ENCODE results near the gene SLC7A8.

Gene SLC7A8

DNA sequence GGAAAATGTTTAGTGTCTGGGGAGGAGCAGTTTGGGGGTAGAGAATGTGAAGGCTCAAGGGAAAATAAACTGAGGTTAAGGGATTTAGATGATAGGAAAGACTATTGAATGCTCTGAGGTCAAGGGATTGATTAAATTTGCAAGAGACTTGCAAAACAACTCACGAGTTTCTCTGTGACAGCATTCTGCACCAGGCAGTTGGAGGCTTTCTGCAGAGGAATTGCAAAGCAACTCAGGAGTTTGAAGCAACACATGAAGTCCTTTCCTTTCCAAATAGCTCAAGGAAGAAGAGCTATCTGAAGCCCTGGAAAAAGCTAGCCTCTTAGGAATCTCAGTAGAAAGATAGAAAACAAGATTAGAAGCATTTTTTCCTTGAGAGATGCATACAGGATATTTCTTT lies 23.9 kb downstream of the SLC7A8 start:
- peaks cover 39% of the 10 kb centered on the region for H3K4me1 ChIP-seq (ENCODE audit: control insufficient read depth, insufficient read depth, low read length, poor library complexity, severe bottlenecking)
- H3K36me3 ChIP-seq (ENCODE audit: control insufficient read depth, insufficient read depth, low read length) = no peaks in the 10 kb centered on the region
- H3K27ac ChIP-seq (ENCODE audit: low read depth, low read length, severe bottlenecking) = no peak overlapping the region
- no peak overlapping the region for H3K4me3 ChIP-seq (ENCODE audit: extremely low read depth, insufficient read depth, low read length, poor library complexity, severe bottlenecking)
- 53 to 70% methylated on average over 1 of the region's 1 CpG for WGBS, 2 experiments (ENCODE audit: insufficient coverage in 2 of 2)
- H3K9me3 ChIP-seq (ENCODE audit: control insufficient read depth, low read length) = no peaks in the 10 kb centered on the region

DNA sequence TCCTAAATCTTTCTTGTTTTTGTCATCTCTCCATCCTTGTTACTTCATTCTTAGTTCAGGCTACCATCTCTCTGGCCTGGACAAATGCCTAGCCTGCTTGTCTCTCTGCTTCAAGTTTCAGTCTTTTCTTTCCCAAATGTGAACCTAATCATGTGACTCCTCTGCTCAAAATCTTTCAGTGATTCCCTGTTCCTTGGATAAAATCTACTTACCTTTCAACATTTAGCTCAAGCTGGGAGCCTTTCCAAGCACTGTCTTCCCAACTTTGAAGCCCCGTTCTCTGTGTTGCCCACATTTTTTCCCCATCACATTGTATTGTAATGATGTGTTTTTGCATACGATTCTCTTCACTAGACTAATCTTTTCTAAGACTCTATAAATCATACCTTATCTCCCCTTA lies 24.7 kb downstream of the SLC7A8 start:
- WGBS, 2 experiments (ENCODE audit: insufficient coverage in 2 of 2) = no CpG with 5 or more reads among the region's 2 CpGs

DNA sequence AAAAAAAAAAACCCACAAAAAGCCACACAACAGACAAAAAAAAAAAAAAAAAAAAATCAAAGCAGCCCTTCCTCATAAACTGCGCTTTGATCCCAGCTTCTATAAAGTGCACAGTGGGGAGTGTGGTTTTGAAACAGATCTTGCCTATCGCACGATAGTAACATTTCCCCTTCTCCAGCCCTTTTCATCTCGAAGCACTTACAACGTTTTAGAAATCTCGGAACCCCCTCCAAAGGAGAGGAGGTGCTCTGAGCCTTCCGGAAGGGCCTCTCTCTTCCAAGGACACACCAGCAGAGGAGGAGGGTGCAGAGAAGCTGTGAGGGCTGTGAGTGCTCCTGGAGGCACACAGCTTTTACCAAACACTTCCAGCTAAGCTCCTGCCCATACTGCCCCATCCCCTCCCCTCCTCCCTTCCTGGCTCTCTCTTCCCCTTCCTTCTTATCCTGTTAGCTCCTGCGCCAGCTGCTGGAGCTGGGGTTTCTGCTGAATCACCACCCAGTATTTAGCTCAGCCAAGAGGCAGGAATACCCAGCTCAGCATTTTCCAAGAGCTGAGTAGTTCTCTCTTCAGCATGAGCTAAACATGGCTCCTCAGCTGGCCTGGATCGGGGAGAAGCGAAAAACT lies 28.4 kb downstream of the SLC7A8 start:
- 71 to 76% methylated on average over 3 to 6 of the region's 10 CpGs for WGBS, 2 experiments (ENCODE audit: insufficient coverage in 2 of 2)
- peaks cover 32% of the 10 kb centered on the region for H3K4me1 ChIP-seq (ENCODE audit: control insufficient read depth, insufficient read depth, low read length, poor library complexity, severe bottlenecking)
- peak overlapping the region; percentile 80 for H3K27ac ChIP-seq (ENCODE audit: low read depth, low read length, severe bottlenecking)
- H3K36me3 ChIP-seq (ENCODE audit: control insufficient read depth, insufficient read depth, low read length) = no peaks in the 10 kb centered on the region
- H3K4me3 ChIP-seq (ENCODE audit: extremely low read depth, insufficient read depth, low read length, poor library complexity, severe bottlenecking) = no peak overlapping the region
- H3K9me3 ChIP-seq (ENCODE audit: control insufficient read depth, low read length) = no peaks in the 10 kb centered on the region

More for the DNA sequence above, 24.7 kb downstream of the SLC7A8 start:
- Histone ChIP-seq H3K4me1 (ENCODE audit: control insufficient read depth, insufficient read depth, low read length, poor library complexity, severe bottlenecking) (peaks cover 46% of the 10 kb centered on the region), H3K27ac (ENCODE audit: low read depth, low read length, severe bottlenecking) (no peak overlapping the region), H3K36me3 (ENCODE audit: control insufficient read depth, insufficient read depth, low read length) (no peaks in the 10 kb centered on the region), H3K9me3 (ENCODE audit: control insufficient read depth, low read length) (no peaks in the 10 kb centered on the region), H3K4me3 (ENCODE audit: extremely low read depth, insufficient read depth, low read length, poor library complexity, severe bottlenecking) (no peak overlapping the region)

DNA sequence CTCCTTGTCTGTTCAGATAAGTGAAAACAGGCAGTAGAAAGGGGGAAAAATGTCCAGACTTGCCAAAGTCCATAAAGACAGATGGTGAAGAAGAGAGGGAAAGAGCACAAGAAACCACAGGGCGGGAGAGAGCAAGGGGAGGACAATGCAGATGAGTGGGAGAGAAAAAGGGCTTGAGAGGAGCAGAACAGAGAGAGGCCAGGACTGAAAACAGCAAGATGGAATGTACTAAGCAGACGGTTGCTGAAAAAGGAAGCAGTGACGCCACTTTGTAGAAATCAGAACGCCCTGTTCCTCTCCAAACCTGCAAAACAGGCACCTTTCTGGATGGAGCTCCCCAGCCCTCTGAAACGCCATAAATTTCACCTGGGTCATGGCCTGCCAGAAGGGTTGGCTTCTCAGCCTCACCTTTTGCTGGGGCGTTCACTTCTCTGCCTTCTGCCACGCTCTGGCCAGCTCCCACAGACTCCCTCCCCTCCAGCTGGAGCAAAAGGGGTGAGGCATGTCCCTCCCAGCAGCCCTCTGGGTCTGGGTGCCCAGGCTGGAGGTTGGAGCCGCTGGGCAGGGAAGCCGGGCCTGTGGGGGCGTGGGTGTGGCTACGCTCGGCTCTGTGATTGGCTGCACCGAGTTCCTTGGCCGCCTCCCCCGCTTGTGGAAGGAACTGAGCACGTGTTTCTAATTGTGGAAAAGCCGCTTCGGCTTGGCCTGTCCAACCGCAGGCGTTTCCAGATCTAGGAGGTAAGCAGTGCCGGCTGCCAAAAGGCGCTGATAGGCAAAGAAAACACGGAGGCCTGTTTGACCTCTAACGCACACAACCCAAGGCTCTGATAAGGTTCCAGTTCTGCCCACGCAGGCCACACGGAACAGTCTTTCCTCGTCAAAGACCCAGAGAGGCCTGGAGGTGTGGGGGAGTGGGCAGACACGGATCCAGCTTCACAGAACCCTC lies 29.3 kb downstream of the SLC7A8 start:
- H3K27ac ChIP-seq (ENCODE audit: low read depth, low read length, severe bottlenecking) = peak overlapping the region; percentile 80
- 84 to 86% methylated on average over 23 to 26 of the region's 28 CpGs for WGBS, 2 experiments (ENCODE audit: insufficient coverage in 2 of 2)
- H3K36me3 ChIP-seq (ENCODE audit: control insufficient read depth, insufficient read depth, low read length) = no peaks in the 10 kb centered on the region
- H3K4me1 ChIP-seq (ENCODE audit: control insufficient read depth, insufficient read depth, low read length, poor library complexity, severe bottlenecking) = peaks cover 23% of the 10 kb centered on the region
- no peak overlapping the region for H3K4me3 ChIP-seq (ENCODE audit: extremely low read depth, insufficient read depth, low read length, poor library complexity, severe bottlenecking)
- H3K9me3 ChIP-seq (ENCODE audit: control insufficient read depth, low read length) = no peaks in the 10 kb centered on the region

GRCh38 chr14:23151342-23151741 lies 32.1 kb downstream of the SLC7A8 start:
- no peaks in the 10 kb centered on the region for H3K9me3 ChIP-seq (ENCODE audit: control insufficient read depth, low read length)
- no peak overlapping the region for H3K4me3 ChIP-seq (ENCODE audit: extremely low read depth, insufficient read depth, low read length, poor library complexity, severe bottlenecking)
- no peaks in the 10 kb centered on the region for H3K36me3 ChIP-seq (ENCODE audit: control insufficient read depth, insufficient read depth, low read length)
- H3K4me1 ChIP-seq (ENCODE audit: control insufficient read depth, insufficient read depth, low read length, poor library complexity, severe bottlenecking) = peaks cover 26% of the 10 kb centered on the region
- no peak overlapping the region for H3K27ac ChIP-seq (ENCODE audit: low read depth, low read length, severe bottlenecking)
- 92 to 100% methylated on average over 2 of the region's 2 CpGs for WGBS, 2 experiments (ENCODE audit: insufficient coverage in 2 of 2)

GRCh38 chr14:23149745-23150144 lies 33.7 kb downstream of the SLC7A8 start:
- Histone ChIP-seq H3K36me3 (ENCODE audit: control insufficient read depth, insufficient read depth, low read length) (no peaks in the 10 kb centered on the region), H3K27ac (ENCODE audit: low read depth, low read length, severe bottlenecking) (no peak overlapping the region), H3K9me3 (ENCODE audit: control insufficient read depth, low read length) (no peaks in the 10 kb centered on the region), H3K4me1 (ENCODE audit: control insufficient read depth, insufficient read depth, low read length, poor library complexity, severe bottlenecking) (peaks cover 23% of the 10 kb centered on the region), H3K4me3 (ENCODE audit: extremely low read depth, insufficient read depth, low read length, poor library complexity, severe bottlenecking) (no peak overlapping the region)

- Histone ChIP-seq H3K9me3 (ENCODE audit: control insufficient read depth, low read length) (no peaks in the 10 kb centered on the region), H3K36me3 (ENCODE audit: control insufficient read depth, insufficient read depth, low read length) (no peaks in the 10 kb centered on the region), H3K4me1 (ENCODE audit: control insufficient read depth, insufficient read depth, low read length, poor library complexity, severe bottlenecking) (peaks cover 13% of the 10 kb centered on the region), H3K4me3 (ENCODE audit: extremely low read depth, insufficient read depth, low read length, poor library complexity, severe bottlenecking) (no peak overlapping the region), H3K27ac (ENCODE audit: low read depth, low read length, severe bottlenecking) (no peak overlapping the region)
- WGBS, 2 experiments (ENCODE audit: insufficient coverage in 2 of 2) = 96 to 100% methylated on average over 2 to 3 of the region's 5 CpGs
Observed at GRCh38 chr14:23148591-23149249, 34.7 kb downstream of the SLC7A8 start.

DNA sequence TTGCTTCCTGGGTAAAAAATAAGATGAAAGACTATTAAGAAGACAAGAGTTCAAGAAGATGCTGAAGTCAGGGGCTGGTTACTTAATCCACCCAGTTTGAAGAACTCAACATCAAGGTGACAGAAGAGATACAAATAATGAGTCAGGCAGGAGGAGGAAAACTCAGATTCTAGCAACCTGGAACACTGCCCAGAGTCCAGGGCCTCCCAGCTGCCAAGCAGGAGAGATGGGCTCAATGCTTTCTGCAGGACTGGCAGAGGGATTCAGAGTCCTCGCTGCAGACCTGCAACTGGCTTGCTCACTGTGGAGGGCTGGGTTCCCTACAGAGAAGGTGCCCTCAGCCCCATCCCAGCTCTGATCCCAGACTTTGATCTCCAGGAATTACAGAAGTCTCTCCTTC lies 35.8 kb downstream of the SLC7A8 start:
- Histone ChIP-seq H3K4me1 (ENCODE audit: control insufficient read depth, insufficient read depth, low read length, poor library complexity, severe bottlenecking) (peaks cover 11% of the 10 kb centered on the region), H3K27ac (ENCODE audit: low read depth, low read length, severe bottlenecking) (no peak overlapping the region), H3K9me3 (ENCODE audit: control insufficient read depth, low read length) (no peaks in the 10 kb centered on the region), H3K4me3 (ENCODE audit: extremely low read depth, insufficient read depth, low read length, poor library complexity, severe bottlenecking) (no peak overlapping the region), H3K36me3 (ENCODE audit: control insufficient read depth, insufficient read depth, low read length) (no peaks in the 10 kb centered on the region)
- 90 to 100% methylated on average over 1 of the region's 1 CpG for WGBS, 2 experiments (ENCODE audit: insufficient coverage in 2 of 2)

DNA sequence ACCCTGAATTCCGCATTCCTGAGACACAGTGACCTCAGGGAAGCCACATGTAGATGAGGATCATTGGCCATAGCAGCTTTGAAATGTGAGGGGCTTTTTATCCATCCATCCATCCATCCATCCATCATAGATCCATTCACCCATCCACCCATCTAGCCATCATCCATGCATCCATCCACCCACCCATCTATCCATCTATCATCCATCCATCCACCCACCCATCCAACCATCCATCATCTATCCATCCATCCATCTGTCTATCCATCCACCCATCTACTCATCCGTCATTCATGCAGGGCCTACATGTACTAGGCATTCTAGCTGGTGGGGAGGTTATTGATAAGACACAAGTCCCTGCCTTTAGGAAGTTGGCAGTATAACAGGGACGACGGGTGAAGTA lies 36.5 kb downstream of the SLC7A8 start:
- no peaks in the 10 kb centered on the region for H3K36me3 ChIP-seq (ENCODE audit: control insufficient read depth, insufficient read depth, low read length)
- peaks cover 11% of the 10 kb centered on the region for H3K4me1 ChIP-seq (ENCODE audit: control insufficient read depth, insufficient read depth, low read length, poor library complexity, severe bottlenecking)
- 100% methylated on average over 2 of the region's 4 CpGs for WGBS, 2 experiments (ENCODE audit: insufficient coverage in 2 of 2)
- no peaks in the 10 kb centered on the region for H3K9me3 ChIP-seq (ENCODE audit: control insufficient read depth, low read length)
- H3K4me3 ChIP-seq (ENCODE audit: extremely low read depth, insufficient read depth, low read length, poor library complexity, severe bottlenecking) = no peak overlapping the region
- no peak overlapping the region for H3K27ac ChIP-seq (ENCODE audit: low read depth, low read length, severe bottlenecking)

- no peaks in the 10 kb centered on the region for H3K36me3 ChIP-seq (ENCODE audit: control insufficient read depth, insufficient read depth, low read length)
- 94 to 100% methylated on average over 2 of the region's 2 CpGs for WGBS, 2 experiments (ENCODE audit: insufficient coverage in 2 of 2)
- no peak overlapping the region for H3K27ac ChIP-seq (ENCODE audit: low read depth, low read length, severe bottlenecking)
- H3K9me3 ChIP-seq (ENCODE audit: control insufficient read depth, low read length) = no peaks in the 10 kb centered on the region
- H3K4me1 ChIP-seq (ENCODE audit: control insufficient read depth, insufficient read depth, low read length, poor library complexity, severe bottlenecking) = peaks cover 11% of the 10 kb centered on the region
- no peak overlapping the region for H3K4me3 ChIP-seq (ENCODE audit: extremely low read depth, insufficient read depth, low read length, poor library complexity, severe bottlenecking)
Observed at GRCh38 chr14:23146351-23146910, 37.0 kb downstream of the SLC7A8 start.

All from mesodermal cell (in vitro differentiated cells).